Heart right ventricle (tissue), 16 donors: ENCODE results near the gene TMEM139. TPM values are rescaled to one million over a fixed set of nuclear protein-coding genes. Genes with fewer than 3 reads are reported as not detected.

Experiments
- ATAC-seq, 8 donors: fragments of 200-7000 bp; cut with Tn5 transposase; one replicate each; pipeline ENCODE4 v1.9.1; 2020; ENCODE audit warnings: mild to moderate bottlenecking in 8 of 8, moderate library complexity in 8 of 8, moderate number of reproducible peaks in 1 of 8
- DNase-seq, 2 donors: peaks; one replicate each; pipeline ENCODE4 v3.0.0-alpha.2; 2020
- H3K27ac ChIP-seq, 10 donors: fragments of 200-600 bp; sonication (generic) in 2 of 10; one replicate each; pipeline versions ENCODE4 v1.5.0 to v1.8.0; 2020 to 2022; ENCODE audit warnings: mild to moderate bottlenecking in 3 of 10
- H3K27me3 ChIP-seq, 7 donors: fragments of 200-600 bp; one replicate each; pipeline ENCODE4 v1.8.0; 2021 to 2022; ENCODE audit warnings: mild to moderate bottlenecking in 2 of 7
- H3K36me3 ChIP-seq, 9 donors: fragments of 200-600 bp; sonication (generic) in 1 of 9; one replicate each; pipeline versions ENCODE4 v1.5.0 to v1.8.0; 2020 to 2022; ENCODE audit warnings: mild to moderate bottlenecking in 2 of 9
- H3K4me1 ChIP-seq, 9 donors: fragments of 200-600 bp; sonication (generic) in 1 of 9; one replicate each; pipeline versions ENCODE4 v1.5.0 to v1.8.0; 2020 to 2022; ENCODE audit warnings: mild to moderate bottlenecking in 4 of 9
- H3K4me3 ChIP-seq, 10 donors: fragments of 200-600 bp; sonication (generic) in 2 of 10; one replicate each; pipeline versions ENCODE4 v1.5.0 to v1.8.0; 2020 to 2022; ENCODE audit warnings: mild to moderate bottlenecking in 7 of 10, moderate library complexity in 2 of 10
- H3K9me3 ChIP-seq, 11 donors: fragments of 200-600 bp in 10 of 11; sonication (generic) in 2 of 11; one replicate each; pipeline versions ENCODE4 v1.5.0 to v1.8.0; 2013 to 2022; ENCODE audit warnings: mild to moderate bottlenecking in 2 of 11, control low read depth in 1 of 11, moderate library complexity in 1 of 11
- WGBS, 2 donors: extraction: QIAGEN DNeasy Blood & Tissue Kit; methylation state at CpG; one replicate each; pipeline ENCODE4 v1.1.7; 2013; ENCODE audit warnings: inconsistent platforms in 1 of 2; 5-methylcytosine and 5-hydroxymethylcytosine counted together
- intact Hi-C, 10 donors: fragments of 100-400 bp; cut with DNase I; formaldehyde crosslinking; loops; one replicate each; pipeline versions ENCODE4 v1.11.1 to v1.14.2; 2022
- polyA plus RNA-seq, 2 donors: library from polyadenylated mRNA; stranded (reverse); fragments of 200-250 nt; gene quantifications; one replicate each; pipeline ENCODE4 v1.2.3, GENCODE V29; 2013
- total RNA-seq, 10 donors: library from RNA; stranded (reverse); fragmentation: NEBNext Ultra II Directional in 3 of 10; extraction: Animal tissue kit (Norgen Biotek cat#: 25700) in 3 of 10; gene quantifications; one replicate each; pipeline versions ENCODE4 v1.2.1 to v1.2.4, GENCODE V29; 2021 to 2023
- TF ChIP-seq, protein P1 (sequence below), 9 donors: fragments of 200-600 bp; sonication (generic) in 2 of 9; IDR thresholded peaks; one replicate each; pipeline versions ENCODE4 v1.5.0 to v1.8.0; 2021 to 2022; ENCODE audit warnings: antibody characterized with exemption in 9 of 9, mild to moderate bottlenecking in 5 of 9, moderate library complexity in 1 of 9
- donor health status: Arrhythmogenic right ventricular cardiomyopathy.
- donor health status: ischemic (EF 13 %, LVEDD 7.1; RV severe dilation, severe dysfunction).
- donor health status: healthy with polysubstance abuse.
- donor health status: DM: no; HTN: yes; CAD: no.
- donor health status: DM: no; HTN: no; CAD: no.
- donor health status: ischemic (EF 25% LVEDD 6.9; RV normal size, moderate dysfunction).
- donor health status: ischemic (EF 25% LVEDD 5.7; RV mildly dilated, moderate dysfunction).
- donor health status: healthy.
- donor health status: DM: yes; HTN: yes; CAD: no.
- donor health status: Ischemic cardiomyopathy.
- donor health status: ischemic (EF 35%, LVEDD 5.7; RV mildly dilated, moderate dysfunction).
- donor health status: nonischemic (EF 11% LVEDD 7.7; RV severe dilation, severe dysfunction).
- donor health status: DM: yes; HTN: yes; CAD: no.
- donor health status: PGD.
- donor health status: ischemic (EF 29% LVEDD 5.4; RV normal size, mild dysfunction).
- donor health status: nonischemic (EF 23%, LVEDD 6.1; RV moderate dilation, normal function).

TMEM139 gene
- total and polyA plus RNA-seq, 12 donors: 2.6 to 18.0 (median 11.1) TPM

GRCh38 chr7:143252006-143252405 lies 32.8 kb upstream of the TMEM139 start:
- H3K27ac ChIP-seq: no peak overlapping the region
- peaks cover 0 to 51% (median 0%) of the 10 kb centered on the region in 9 donors for H3K4me1 ChIP-seq
- no peaks in the 10 kb centered on the region for H3K36me3 ChIP-seq
- no peaks in the 10 kb centered on the region for H3K27me3 ChIP-seq
- peaks cover 0 to 10% (median 0%) of the 10 kb centered on the region in 11 donors for H3K9me3 ChIP-seq
- 79 to 83% methylated on average over 2 of the region's 2 CpGs for WGBS, 2 donors
- TF ChIP-seq, protein P1, sequence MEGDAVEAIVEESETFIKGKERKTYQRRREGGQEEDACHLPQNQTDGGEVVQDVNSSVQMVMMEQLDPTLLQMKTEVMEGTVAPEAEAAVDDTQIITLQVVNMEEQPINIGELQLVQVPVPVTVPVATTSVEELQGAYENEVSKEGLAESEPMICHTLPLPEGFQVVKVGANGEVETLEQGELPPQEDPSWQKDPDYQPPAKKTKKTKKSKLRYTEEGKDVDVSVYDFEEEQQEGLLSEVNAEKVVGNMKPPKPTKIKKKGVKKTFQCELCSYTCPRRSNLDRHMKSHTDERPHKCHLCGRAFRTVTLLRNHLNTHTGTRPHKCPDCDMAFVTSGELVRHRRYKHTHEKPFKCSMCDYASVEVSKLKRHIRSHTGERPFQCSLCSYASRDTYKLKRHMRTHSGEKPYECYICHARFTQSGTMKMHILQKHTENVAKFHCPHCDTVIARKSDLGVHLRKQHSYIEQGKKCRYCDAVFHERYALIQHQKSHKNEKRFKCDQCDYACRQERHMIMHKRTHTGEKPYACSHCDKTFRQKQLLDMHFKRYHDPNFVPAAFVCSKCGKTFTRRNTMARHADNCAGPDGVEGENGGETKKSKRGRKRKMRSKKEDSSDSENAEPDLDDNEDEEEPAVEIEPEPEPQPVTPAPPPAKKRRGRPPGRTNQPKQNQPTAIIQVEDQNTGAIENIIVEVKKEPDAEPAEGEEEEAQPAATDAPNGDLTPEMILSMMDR (IDR thresholded peaks at IDR 0.05): no peak
- DNase-seq (no peak), ATAC-seq (no peak)
- intact Hi-C loops: no loop called here
- H3K4me3 ChIP-seq: no peak overlapping the region

- Histone ChIP-seq H3K4me3 (no peak overlapping the region), H3K27me3 (no peaks in the 10 kb centered on the region), H3K36me3 (no peaks in the 10 kb centered on the region), H3K27ac (no peak overlapping the region), H3K9me3 (peaks cover 0 to 6% (median 0%) of the 10 kb centered on the region in 11 donors), H3K4me1 (peaks cover 0 to 26% (median 0%) of the 10 kb centered on the region in 9 donors)
- no peak for ATAC-seq
- DNase-seq: no peak
- TF ChIP-seq, protein P1 (IDR thresholded peaks at IDR 0.05): no peak
- intact Hi-C loops: no loop called here
- WGBS, 2 donors: 73 to 82% methylated on average over 3 of the region's 3 CpGs
These were observed 29.2 kb upstream of the TMEM139 start for GRCh38 chr7:143255564-143255963.

DNA sequence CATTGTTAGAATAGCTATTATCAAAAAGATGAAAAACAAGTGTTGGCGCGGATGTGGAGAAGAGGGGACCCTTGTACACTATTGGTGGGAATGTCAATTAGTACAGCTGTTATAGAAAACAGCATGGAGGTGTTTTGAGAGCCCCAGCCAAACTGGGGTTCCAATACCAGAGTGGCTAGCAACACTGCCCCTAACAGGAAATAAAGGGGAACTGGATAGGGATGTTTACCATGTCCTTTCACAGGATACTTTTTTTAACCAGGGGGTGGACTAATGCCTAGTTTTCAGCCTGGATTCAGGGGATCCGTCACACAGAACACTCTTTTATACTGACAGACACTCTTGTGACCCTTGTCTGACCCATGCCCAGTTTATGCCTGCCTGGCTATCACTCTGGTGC lies 28.4 kb upstream of the TMEM139 start:
- Histone ChIP-seq H3K36me3 (no peaks in the 10 kb centered on the region), H3K4me3 (no peak overlapping the region), H3K9me3 (peaks cover 0 to 6% (median 0%) of the 10 kb centered on the region in 11 donors), H3K4me1 (peaks cover 0 to 18% (median 0%) of the 10 kb centered on the region in 9 donors), H3K27ac (no peak overlapping the region), H3K27me3 (no peaks in the 10 kb centered on the region)
- ATAC-seq (no peak), DNase-seq (no peak)
- TF ChIP-seq, protein P1 (IDR thresholded peaks at IDR 0.05): peak in 1 of 9 donors; percentile 17
- intact Hi-C loops: no loop called here
- 84 to 85% methylated on average over 3 of the region's 3 CpGs for WGBS, 2 donors

DNA sequence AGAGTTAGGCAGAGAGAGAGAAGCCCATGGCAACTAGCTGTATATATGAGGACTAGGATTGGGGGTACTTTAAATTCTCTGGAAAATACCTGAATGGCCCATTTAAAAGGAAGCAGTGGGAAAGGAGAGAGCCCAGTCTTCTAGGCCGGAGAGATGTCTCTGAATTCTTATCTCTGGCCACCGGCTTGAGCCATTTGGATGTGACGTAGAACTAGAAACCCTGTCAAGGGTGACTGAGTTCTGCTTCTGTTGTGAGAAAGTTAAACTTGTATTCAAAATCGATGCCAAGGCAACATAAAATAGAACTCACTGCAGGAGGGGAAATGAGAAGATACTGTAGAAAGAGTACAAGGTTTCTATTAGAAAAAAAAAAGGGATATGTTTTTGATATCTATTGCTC lies 27.8 kb upstream of the TMEM139 start:
- Histone ChIP-seq H3K9me3 (peaks cover 0 to 6% (median 0%) of the 10 kb centered on the region in 11 donors), H3K27me3 (no peaks in the 10 kb centered on the region), H3K27ac (no peak overlapping the region), H3K36me3 (no peaks in the 10 kb centered on the region), H3K4me1 (peaks cover 0 to 12% (median 0%) of the 10 kb centered on the region in 9 donors), H3K4me3 (no peak overlapping the region)
- TF ChIP-seq, protein P1 (IDR thresholded peaks at IDR 0.05): no peak
- DNase-seq (no peak), ATAC-seq (no peak)
- WGBS, 2 donors: 79 to 84% methylated on average over 4 of the region's 4 CpGs
- intact Hi-C loops: no loop called here
